Right renal cortex interstitium (tissue), 3 donors: ENCODE measurements around the gene PEX14. TPM values are rescaled to one million over a fixed set of nuclear protein-coding genes. Genes with fewer than 3 reads are reported as not detected.
"Not testable (repeated sequence)": the region's sequence is repeated elsewhere in the genome, so short reads cannot be mapped to it uniquely, and the experiment has no call there.

Source experiments
- DNase-seq, 3 donors: peaks; one replicate each; pipeline ENCODE4 v3.0.0-alpha.2; 2013; ENCODE audit warnings: low read depth in 3 of 3, low spot score in 2 of 3
- polyA plus RNA-seq, 3 donors: library from polyadenylated mRNA; unstranded; fragments of 120-200 nt; gene quantifications; one replicate each; pipeline ENCODE4 v1.2.1, GENCODE V29; 2013; ENCODE audit not compliant: insufficient read length in 3 of 3

Gene PEX14, protein sequence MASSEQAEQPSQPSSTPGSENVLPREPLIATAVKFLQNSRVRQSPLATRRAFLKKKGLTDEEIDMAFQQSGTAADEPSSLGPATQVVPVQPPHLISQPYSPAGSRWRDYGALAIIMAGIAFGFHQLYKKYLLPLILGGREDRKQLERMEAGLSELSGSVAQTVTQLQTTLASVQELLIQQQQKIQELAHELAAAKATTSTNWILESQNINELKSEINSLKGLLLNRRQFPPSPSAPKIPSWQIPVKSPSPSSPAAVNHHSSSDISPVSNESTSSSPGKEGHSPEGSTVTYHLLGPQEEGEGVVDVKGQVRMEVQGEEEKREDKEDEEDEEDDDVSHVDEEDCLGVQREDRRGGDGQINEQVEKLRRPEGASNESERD
- 10 to 100 TPM; 19.2 to 20.4 (median 19.5) TPM for polyA plus RNA-seq

DNA sequence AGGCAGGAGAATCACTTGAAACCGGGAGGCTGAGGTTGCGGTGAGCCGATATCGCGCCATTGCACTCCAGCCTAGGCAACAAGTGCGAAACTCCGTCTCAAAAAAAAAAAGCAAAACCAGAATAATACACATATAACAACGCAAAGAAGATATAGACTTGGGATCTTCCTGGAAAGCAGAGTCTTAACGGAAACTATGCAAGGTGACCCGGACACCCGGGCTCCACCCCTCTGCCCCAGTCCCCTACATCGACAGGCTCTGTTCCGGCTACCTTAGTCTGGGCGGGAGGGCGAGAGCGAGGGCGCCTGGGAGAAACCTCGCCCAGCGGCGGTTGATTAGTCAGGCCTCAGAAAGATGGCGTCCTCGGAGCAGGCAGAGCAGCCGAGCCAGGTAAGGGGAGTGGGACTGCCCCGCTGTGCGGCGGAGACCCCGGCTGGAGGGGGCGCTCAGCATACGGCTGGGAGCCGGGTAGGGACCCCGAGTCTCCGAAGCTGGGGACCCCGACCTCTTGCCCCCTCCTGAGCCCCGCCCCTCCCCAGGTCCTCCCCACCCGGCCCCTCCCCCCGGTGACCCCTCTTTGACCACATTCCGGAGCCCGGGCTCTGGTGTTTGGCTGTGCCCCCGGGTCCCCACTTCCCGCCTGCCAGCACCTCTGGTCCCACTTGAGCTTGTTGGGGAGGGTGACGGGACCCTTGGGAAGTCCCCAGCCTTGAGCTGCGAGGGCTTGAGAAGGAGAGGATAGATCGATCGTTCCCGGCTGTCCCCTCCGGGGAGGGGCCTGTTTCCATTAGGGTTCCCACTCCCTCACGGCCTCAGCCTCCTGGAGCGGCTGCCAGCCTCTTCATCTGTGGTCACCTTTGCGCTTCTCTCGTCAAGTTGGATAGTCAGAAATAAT is at the start of gene PEX14:
Gene PEX14, plus strand, starts transcription at position 338 of the 895 bp plus-strand sequence. Its CDS starts 17 bp downstream, at position 355.
- peak; percentile 64 to 81 (median 69) for DNase-seq

DNA sequence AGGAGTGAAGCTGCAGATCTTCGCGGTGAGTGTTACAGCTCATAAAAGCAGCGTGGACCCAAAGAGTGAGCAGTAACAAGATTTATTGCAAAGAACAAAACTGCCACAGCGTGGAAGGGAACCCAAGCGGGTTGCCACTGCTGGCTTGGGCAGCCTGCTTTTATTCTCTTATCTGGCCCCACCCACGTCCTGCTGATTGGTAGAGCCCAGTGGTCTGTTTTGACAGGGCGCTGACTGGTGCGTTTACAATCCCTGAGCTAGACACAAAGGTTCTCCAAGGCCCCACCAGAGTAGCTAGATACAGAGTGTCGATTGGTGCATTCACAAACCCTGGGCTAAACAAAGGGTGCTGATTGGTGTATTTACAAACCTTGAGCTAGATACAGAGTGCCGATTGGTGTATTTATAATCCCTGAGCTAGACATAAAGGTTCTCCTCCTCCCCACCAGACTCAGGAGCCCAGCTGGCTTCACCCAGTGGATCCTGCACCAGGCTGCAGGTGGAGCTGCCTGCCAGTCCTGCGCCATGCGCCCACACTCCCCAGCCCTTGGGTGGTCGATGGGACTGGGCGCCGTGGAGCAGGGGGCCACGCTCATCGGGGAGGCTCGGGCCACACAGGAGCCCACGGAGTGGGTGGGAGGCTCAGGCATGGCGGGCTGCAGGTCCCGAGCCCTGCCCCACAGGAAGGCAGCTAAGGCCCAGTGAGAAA is 48.8 kb upstream of the PEX14 start:
- DNase-seq, result not testable (repeated sequence)

DNA sequence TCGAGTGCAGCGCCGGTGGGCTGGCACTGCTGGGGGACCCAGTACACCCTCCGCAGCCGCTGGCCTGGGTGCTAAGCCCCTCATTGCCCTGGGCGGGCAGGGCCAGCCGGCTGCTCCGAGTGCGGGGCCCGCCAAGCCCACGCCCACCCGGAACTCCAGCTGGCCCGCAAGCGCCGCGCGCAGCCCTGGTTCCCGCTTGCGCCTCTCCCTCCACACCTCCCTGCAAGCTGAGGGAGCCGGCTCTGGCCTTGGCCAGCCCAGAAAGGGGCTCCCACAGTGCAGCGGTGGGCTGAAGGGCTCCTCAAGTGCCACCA is 48.3 kb upstream of the PEX14 start:
- DNase-seq, result not testable (repeated sequence)

DNA sequence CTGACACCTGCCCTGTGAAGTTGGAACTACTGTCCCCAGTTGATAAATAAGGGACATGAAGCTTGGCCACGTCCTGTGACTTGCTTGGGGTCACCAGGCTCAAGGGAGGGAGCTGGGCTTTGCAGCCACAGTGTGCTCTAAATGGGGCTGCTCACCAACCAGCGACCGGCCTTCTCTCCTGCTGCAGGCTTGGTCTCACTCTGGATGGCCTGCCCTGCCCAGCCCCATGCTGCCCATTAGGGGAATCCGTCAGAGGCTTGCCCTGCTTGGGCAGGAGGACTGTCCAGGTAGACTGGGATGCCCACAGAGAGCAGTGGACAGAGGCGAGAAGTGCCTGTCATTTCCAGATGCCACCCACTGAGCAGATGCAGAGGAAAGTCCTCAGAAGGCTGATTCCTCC is 45.8 kb upstream of the PEX14 start:
- DNase-seq, result no peak

DNA sequence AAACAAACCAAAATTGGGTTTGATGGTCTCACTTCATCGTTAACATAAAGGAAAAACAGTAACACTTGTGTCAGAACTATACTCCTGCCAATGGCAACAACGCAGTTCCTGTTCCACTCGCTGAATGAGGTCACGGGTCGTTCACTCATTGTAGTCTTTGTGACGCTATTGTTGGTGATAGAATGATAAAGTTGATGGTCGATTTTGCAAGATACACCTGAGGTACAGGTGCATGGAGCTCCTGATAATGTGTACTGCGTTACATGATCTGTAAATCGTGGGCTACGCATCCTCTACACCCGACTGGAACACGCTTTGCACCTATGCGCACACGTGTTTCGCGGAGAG is 44.9 kb upstream of the PEX14 start:
- DNase-seq, result no peak

DNA sequence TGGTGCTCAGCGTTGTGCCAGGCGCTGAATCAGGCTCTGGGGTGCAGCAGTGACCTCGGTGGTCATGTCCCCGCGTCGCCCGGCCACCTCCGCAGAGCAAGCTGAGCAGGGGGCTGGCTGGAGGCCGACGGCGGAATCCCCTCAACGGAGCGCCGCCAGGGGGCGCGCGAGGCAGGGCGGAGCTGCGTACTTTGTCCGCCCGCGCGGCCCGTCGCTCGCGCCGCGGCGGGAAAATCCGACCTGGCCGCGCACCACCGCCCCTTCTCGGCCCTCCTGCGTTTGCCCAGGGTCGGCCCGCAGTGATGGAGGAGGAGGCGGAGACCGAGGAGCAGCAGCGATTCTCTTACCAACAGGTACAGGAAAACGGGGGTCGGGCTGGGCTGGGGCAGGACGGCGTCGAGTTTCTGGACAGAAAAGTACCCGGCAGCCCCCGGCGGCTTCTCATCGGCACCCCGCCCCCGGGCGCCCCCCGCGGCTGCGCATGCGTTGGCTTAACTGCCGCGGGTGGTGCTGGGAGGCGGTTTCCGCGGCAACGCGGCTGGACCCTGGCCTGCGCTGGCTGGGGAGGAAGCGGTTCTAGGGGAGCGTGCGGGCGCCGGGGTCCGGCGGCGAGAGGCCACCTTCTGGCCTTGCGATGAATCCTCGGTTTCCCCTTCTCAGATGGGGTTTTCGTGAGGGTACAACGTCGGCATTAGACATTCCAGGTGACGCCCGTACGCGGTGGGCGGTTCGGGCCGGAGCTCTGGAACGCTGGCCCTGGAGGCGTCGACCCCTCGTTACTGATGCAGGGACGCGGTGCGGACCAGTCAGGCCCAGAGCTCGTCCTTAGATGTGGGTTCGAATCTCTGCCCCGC is 44.3 kb upstream of the PEX14 start, which contains the start of gene CENPS:
Gene CENPS, plus strand, starts transcription at position 218 of the 854 bp plus-strand sequence. Its CDS starts 85 bp downstream, at position 303.
- DNase-seq, result peak; percentile 82 to 88 (median 88)

GRCh38 chr1:10431070-10431730 is 43.5 kb upstream of the PEX14 start:
- no peak for DNase-seq

DNA sequence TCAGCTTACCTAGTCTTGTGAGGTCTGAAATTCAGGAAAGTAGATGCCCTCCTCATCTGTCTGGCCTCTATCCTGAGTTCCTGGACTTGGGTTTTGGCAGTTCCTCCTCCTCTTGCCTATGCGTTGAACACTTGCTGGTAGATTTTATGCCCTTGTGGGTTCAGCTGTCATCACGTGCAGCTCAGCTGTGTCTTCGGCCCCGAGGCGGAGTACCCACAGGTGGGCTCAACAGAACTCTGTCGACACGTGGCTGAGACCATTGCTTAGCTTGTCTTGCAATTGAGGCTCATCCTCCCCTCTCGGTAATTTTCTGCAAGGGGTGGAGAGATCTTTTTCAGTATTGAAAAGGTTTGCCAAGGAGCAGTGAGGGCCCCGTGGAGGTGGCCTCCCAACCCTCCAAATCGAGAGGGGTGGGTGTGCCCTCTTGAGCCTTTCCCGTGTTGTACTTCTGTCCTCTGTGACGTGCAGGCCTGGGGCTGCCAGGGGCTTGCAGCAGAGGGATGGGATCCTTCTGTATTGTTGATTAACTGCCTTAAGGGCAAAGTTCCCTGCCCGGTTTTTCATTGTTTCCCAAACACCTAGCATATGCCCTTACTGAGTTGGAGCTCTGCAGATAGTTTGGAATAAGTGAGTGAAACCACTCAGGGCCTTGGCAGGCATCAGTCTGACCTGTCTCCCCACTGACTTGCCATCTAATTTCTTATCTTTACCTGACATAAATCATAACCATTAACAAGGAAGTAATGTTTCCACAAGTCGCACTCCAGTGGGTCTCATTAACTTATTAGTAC is 41.6 kb upstream of the PEX14 start:
- no peak for DNase-seq

DNA sequence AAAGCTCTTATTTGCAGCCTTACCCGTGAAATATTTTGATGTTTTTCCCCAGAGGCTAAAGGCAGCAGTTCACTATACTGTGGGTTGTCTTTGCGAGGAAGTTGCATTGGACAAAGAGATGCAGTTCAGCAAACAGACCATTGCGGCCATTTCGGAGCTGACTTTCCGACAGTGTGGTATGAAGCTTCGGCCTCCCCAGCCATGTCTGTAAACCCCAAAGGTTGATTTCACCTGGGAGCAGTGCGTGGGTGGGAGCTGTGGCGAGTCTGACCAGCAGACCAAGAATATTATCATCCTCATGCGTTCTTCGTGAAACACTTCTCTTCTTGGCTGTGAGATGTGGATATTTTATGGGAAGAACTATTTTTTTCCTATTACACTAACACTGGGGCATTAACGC is 41.0 kb upstream of the PEX14 start:
- DNase-seq, result no peak

- no peak for DNase-seq
Observed at GRCh38 chr1:10434590-10434989, 40.2 kb upstream of the PEX14 start.

GRCh38 chr1:10437052-10437451 is 37.7 kb upstream of the PEX14 start:
- no peak for DNase-seq

DNA sequence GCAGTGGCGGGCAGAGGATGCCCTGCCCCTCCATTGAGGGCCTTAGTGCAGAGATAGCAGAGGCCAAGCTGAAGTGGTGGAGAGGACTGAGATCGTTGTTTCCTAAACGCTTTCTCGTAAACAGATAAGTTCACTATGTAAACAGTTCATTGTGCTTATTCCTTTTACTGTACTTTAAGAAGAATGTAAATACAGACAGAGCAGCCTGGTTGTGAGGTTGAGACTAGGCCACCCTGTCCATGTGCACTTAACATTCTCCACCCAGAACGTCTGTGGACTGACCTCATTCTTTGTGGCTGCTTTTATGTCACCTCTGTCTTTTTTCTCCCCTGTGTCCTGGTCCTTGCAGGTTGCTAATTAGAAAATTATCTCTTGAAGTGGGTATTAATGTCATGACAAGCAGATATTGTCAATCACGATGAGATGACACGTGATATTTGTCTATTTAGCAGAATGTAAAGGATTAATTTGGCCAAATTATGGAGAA is 36.0 kb upstream of the PEX14 start:
- no peak for DNase-seq

- no peak for DNase-seq
Observed at GRCh38 chr1:10440305-10440704, 34.4 kb upstream of the PEX14 start.

- no peak for DNase-seq
Observed at GRCh38 chr1:10440794-10441193, 34.0 kb upstream of the PEX14 start.

GRCh38 chr1:10444248-10444647 is 30.5 kb upstream of the PEX14 start:
- DNase-seq, result no peak

- no peak for DNase-seq
Observed at GRCh38 chr1:10444795-10445397, 29.9 kb upstream of the PEX14 start.

DNA sequence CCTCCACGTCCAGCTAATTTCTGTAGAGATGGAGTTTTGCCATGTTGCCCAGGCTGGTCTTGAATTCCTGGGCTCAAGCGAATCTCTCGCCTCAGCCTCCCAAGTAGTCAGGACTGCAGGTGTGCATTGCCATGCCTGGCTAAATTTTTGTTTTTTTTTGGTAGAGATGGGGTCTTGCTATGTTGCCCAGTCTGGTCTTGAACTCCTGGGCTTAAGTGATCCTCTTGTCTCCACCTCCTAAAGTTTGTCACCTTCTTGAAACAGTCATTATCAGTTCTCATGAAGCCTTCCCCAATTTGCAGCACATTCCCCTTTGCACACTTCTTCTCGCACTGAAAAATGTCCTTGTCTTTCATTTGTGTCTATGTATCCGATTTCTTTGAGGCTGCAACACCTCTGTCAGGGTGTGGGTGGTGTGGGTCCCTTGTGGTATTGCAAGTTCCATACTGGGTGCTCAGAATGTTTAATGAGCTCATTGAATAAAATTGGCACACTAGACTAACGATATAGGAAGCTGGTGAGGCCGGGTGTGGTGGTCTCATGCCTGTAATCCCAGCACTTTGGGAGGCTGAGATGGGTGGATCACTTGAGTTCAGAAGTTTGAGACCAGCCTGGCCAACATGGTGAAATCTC is 27.8 kb upstream of the PEX14 start:
- DNase-seq, result no peak

DNA sequence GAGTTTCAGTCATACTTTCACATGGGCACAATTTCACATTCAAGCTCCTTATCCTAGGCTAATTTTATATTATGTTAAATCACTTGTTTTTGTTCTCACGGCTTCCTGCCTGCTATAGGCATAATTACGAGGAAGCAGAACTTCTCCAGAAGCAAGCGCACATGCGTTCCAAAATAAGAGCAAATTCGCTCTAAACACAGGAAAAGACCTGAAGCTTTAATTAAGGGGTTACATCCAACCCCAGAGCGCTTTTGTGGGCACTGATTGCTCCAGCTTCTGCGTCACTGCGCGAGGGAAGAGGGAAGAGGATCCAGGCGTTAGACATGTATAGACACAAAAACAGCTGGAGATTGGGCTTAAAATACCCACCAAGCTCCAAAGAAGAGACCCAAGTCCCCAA is 25.0 kb upstream of the PEX14 start, which contains the start of gene CORT:
Gene CORT, plus strand, starts transcription at position 281 of the 400 bp plus-strand sequence. CDS start 193 bp downstream, outside the sequence.
- no peak for DNase-seq
